IMR-90 (cell line): ENCODE results near the gene FXR2. TPM values are rescaled to one million over a fixed set of nuclear protein-coding genes. Genes with fewer than 3 reads are reported as not detected.

Source experiments
- CEBPB ChIP-seq: IDR thresholded peaks from 2 replicates; pipeline ENCODE4 v1.6.1; 2012; ENCODE audit warnings: low read depth, low read length, improper control_type of control experiment
- CHD1 ChIP-seq: IDR thresholded peaks from 2 replicates; pipeline ENCODE4 v1.6.1; 2012; ENCODE audit warnings: low read depth, low read length, improper control_type of control experiment
- RCOR1 ChIP-seq: IDR thresholded peaks from 2 replicates; pipeline ENCODE4 v1.6.1; 2012; ENCODE audit warnings: mild to moderate bottlenecking, low read length, improper control_type of control experiment; ENCODE audit not compliant: insufficient replicate concordance
- polyA plus RNA-seq, 3 experiments: library from polyadenylated mRNA; depleted of rRNA; stranded (reverse); fragments of >200 nt; gene quantifications; 2 replicates each; pipeline ENCODE4 v1.2.3, GENCODE V29; 2012; ENCODE audit warnings: low replicate concordance in 1 of 3
- total RNA-seq: library from RNA; depleted of rRNA; stranded (reverse); fragments of >200 nt; gene quantifications from 2 replicates; pipeline ENCODE4 v1.2.3, GENCODE V29; 2012

FXR2 gene
- total and polyA plus RNA-seq, 2 of the 4 experiments (the other 2 are of a cell fraction) = 39.1 to 55.9 TPM

DNA sequence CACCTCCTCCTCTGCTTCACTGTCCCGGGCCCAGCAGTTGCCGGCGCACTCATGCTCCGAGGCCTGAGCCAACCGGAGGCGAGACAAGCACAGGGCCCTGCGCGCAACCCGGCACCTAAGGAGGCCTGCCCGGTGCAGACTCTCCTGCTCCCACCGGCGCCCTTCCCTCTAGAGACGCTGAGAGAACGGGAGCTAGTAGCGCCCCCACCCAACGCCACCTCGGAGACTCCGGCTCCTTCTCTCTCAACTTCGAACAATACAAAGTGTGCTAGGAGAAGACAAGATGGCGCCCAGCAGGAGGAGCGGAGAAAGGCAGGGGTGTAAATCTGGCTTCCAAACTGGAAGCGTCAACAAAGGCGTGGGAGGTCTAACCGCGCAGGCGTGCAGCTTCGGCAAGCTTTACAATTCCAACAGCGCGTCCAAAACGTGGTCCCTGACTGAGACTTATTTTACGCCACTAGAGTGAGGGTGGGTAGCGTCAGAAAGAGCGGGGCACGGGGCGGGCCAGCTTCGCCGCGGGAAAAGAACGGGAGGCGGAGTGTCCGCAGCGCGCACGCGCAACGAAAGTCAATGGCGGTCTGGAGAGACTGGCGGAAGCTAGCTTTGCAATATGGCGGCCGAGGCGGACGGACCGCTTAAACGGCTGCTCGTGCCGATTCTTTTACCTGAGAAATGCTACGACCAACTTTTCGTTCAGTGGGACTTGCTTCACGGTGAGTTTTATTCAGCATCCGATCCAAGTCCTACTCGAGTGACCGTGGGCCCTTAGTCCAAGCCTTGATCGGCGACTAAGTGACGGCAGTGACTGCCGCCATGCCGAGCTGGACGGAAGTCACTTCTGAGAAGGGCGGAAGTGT lies 31.2 kb downstream of the FXR2 start, which contains the start of gene MPDU1 (continued):
- no peak for TF ChIP-seq CHD1
- TF ChIP-seq CEBPB = no peak
- TF ChIP-seq RCOR1 = no peak
